ENCODE measurements around the gene C12orf76.
A peak's percentile ranks its signal among the peaks of the same experiment; 100 is the strongest.

C12orf76 gene

GRCh38 chr12:110048242-110049027 lies at the start of gene C12orf76 (continued):
- peak; percentile 96 for TF ChIP-seq KLF7 (tag by site-specific recombination; IDR thresholded peaks at IDR 0.05; ENCODE audit: borderline replicate concordance)
- TF ChIP-seq ZNF76 (tag by site-specific recombination; IDR thresholded peaks at IDR 0.05; ENCODE audit: borderline replicate concordance, low read depth), result peak; percentile 90
- TF ChIP-seq EGR2 (tag by site-specific recombination; IDR thresholded peaks at IDR 0.05; ENCODE audit: low read depth), result no peak
- peak; percentile 92; the same call in 1 of the 2 replicates for TF ChIP-seq OVOL3 (tag by site-specific recombination; IDR thresholded peaks at IDR 0.05)
- TF ChIP-seq ZNF548 (tag by site-specific recombination; IDR thresholded peaks at IDR 0.05), result no peak
- no peak for TF ChIP-seq ZNF292 (tag by site-specific recombination; IDR thresholded peaks at IDR 0.05; ENCODE audit: borderline replicate concordance, low read depth)
- no peak for TF ChIP-seq ZNF423 (tag by site-specific recombination; IDR thresholded peaks at IDR 0.05)
- peak; percentile 53 for TF ChIP-seq GLIS1 (tag by site-specific recombination; IDR thresholded peaks at IDR 0.05)
- TF ChIP-seq ZBTB44 (tag by site-specific recombination; IDR thresholded peaks at IDR 0.05), result 0 out of 2 replicates have a peak, but pooled peaks have one; percentile 28
- TF ChIP-seq, protein P1, sequence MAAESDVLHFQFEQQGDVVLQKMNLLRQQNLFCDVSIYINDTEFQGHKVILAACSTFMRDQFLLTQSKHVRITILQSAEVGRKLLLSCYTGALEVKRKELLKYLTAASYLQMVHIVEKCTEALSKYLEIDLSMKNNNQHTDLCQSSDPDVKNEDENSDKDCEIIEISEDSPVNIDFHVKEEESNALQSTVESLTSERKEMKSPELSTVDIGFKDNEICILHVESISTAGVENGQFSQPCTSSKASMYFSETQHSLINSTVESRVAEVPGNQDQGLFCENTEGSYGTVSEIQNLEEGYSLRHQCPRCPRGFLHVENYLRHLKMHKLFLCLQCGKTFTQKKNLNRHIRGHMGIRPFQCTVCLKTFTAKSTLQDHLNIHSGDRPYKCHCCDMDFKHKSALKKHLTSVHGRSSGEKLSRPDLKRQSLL (tag by site-specific recombination; IDR thresholded peaks at IDR 0.05), result peak; percentile 66; the same call in 1 of the 2 replicates
- TF ChIP-seq HOXC10 (CRISPR knock-in tag; IDR thresholded peaks at IDR 0.05), result peak; percentile 92; the same call in 1 of the 2 replicates
- TF ChIP-seq ZNF596 (tag by site-specific recombination; IDR thresholded peaks at IDR 0.05), result no peak
- peak; percentile 82 for TF ChIP-seq SP2 (tag by site-specific recombination; IDR thresholded peaks at IDR 0.05)
- no peak for TF ChIP-seq ZNF544 (tag by site-specific recombination; IDR thresholded peaks at IDR 0.05)
- TF ChIP-seq ZNF677 (tag by site-specific recombination; IDR thresholded peaks at IDR 0.05), result no peak
- peak; percentile 90 for TF ChIP-seq PRDM1 (tag by site-specific recombination; IDR thresholded peaks at IDR 0.05)
- TF ChIP-seq, protein P2, sequence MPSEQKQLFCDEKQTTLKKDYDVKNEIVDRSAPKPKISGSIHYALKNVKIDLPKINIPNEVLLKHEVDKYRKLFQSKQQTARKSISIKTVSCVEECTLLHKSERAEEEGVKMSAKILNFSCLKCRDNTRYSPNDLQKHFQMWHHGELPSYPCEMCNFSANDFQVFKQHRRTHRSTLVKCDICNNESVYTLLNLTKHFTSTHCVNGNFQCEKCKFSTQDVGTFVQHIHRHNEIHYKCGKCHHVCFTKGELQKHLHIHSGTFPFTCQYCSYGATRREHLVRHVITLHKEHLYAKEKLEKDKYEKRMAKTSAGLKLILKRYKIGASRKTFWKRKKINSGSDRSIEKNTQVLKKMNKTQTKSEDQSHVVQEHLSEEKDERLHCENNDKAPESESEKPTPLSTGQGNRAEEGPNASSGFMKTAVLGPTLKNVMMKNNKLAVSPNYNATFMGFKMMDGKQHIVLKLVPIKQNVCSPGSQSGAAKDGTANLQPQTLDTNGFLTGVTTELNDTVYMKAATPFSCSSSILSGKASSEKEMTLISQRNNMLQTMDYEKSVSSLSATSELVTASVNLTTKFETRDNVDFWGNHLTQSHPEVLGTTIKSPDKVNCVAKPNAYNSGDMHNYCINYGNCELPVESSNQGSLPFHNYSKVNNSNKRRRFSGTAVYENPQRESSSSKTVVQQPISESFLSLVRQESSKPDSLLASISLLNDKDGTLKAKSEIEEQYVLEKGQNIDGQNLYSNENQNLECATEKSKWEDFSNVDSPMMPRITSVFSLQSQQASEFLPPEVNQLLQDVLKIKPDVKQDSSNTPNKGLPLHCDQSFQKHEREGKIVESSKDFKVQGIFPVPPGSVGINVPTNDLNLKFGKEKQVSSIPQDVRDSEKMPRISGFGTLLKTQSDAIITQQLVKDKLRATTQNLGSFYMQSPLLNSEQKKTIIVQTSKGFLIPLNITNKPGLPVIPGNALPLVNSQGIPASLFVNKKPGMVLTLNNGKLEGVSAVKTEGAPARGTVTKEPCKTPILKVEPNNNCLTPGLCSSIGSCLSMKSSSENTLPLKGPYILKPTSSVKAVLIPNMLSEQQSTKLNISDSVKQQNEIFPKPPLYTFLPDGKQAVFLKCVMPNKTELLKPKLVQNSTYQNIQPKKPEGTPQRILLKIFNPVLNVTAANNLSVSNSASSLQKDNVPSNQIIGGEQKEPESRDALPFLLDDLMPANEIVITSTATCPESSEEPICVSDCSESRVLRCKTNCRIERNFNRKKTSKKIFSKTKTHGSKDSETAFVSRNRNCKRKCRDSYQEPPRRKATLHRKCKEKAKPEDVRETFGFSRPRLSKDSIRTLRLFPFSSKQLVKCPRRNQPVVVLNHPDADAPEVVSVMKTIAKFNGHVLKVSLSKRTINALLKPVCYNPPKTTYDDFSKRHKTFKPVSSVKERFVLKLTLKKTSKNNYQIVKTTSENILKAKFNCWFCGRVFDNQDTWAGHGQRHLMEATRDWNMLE (tag by site-specific recombination; conservative IDR thresholded peaks at IDR 0.05; ENCODE audit: low read depth), result peak; percentile 100
- TF ChIP-seq ZNF747 (tag by site-specific recombination; IDR thresholded peaks at IDR 0.05), result no peak
- TF ChIP-seq ZNF138 (tag by site-specific recombination; IDR thresholded peaks at IDR 0.05; ENCODE audit: borderline replicate concordance), result no peak
- TF ChIP-seq ZNF26 (tag by site-specific recombination; IDR thresholded peaks at IDR 0.05), result no peak
- no peak for TF ChIP-seq HOXD13 (CRISPR knock-in tag; IDR thresholded peaks at IDR 0.05; ENCODE audit: borderline replicate concordance)
- peak; percentile 51; the same call in 1 of the 2 replicates for TF ChIP-seq ZNF366 (tag by site-specific recombination; conservative IDR thresholded peaks at IDR 0.05)
- peak; percentile 74 for TF ChIP-seq ZSCAN23 (tag by site-specific recombination; IDR thresholded peaks at IDR 0.05)
- TF ChIP-seq, protein P3, sequence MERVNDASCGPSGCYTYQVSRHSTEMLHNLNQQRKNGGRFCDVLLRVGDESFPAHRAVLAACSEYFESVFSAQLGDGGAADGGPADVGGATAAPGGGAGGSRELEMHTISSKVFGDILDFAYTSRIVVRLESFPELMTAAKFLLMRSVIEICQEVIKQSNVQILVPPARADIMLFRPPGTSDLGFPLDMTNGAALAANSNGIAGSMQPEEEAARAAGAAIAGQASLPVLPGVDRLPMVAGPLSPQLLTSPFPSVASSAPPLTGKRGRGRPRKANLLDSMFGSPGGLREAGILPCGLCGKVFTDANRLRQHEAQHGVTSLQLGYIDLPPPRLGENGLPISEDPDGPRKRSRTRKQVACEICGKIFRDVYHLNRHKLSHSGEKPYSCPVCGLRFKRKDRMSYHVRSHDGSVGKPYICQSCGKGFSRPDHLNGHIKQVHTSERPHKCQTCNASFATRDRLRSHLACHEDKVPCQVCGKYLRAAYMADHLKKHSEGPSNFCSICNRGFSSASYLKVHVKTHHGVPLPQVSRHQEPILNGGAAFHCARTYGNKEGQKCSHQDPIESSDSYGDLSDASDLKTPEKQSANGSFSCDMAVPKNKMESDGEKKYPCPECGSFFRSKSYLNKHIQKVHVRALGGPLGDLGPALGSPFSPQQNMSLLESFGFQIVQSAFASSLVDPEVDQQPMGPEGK (tag by site-specific recombination; IDR thresholded peaks at IDR 0.05), result peak; percentile 39; the same call in 1 of the 2 replicates
- peak; percentile 99 for TF ChIP-seq ZNF600 (tag by site-specific recombination; IDR thresholded peaks at IDR 0.05)
- TF ChIP-seq YY1 (tag by site-specific recombination; IDR thresholded peaks at IDR 0.05), result peak; percentile 85; the same call in 1 of the 2 replicates
- peak; percentile 67 for TF ChIP-seq ZBTB20 (tag by site-specific recombination; IDR thresholded peaks at IDR 0.05)
- TF ChIP-seq ZNF155 (tag by site-specific recombination; IDR thresholded peaks at IDR 0.05), result no peak
- TF ChIP-seq ZBTB48 (tag by site-specific recombination; IDR thresholded peaks at IDR 0.05), result peak; percentile 68; the same call in 1 of the 2 replicates
